ENCODE results near the gene TMBIM4.
A peak's percentile ranks its signal among the peaks of the same experiment; 100 is the strongest.

The TMBIM4 gene

DNA sequence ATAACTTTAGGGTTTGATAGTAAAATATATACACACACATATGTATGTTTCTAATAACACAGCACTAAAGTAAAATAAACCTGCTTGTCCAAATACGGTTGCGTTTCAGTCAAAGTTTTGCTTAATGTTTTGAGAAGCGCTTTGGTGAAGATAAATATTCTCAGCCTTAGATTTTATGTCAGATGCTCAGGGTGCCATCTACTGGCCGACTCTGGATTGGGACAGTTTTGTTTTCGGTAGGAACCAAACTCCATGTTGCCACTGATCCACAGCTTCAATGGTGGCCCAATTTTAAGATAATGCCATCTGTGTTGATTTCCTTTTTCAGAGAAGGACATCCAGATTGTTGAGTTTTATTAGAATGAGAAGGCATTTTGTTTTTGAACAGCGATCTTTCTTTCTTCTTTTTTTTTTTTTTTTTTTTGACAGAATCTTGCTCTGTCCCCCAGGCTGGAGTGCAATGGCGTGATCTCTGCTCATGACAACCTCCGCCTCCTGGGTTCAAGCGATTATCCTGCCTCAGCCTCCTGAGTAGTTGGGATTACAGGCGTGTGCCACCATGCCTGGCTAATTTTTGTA lies 82.3 kb downstream of the TMBIM4 start:
- Histone ChIP-seq H3K4me3 (ENCODE audit: insufficient read length, low read depth) (no peak overlapping the region), H3K9ac (ENCODE audit: insufficient read length, low read depth) (no peak overlapping the region), H3K36me3 (ENCODE audit: insufficient read depth, insufficient read length, low read length) (no peaks in the 10 kb centered on the region), H3K27me3 (ENCODE audit: insufficient read depth, insufficient read length) (no peaks in the 10 kb centered on the region), H3K4me1 (ENCODE audit: insufficient read depth, insufficient read length) (no peaks in the 10 kb centered on the region), H3K9me3 (ENCODE audit: insufficient read depth, low read length) (no peaks in the 10 kb centered on the region; the same call in 1 of the 2 replicates)
- peak; percentile 49 for DNase-seq (ENCODE audit: low read depth, low spot score)
- TF ChIP-seq SUZ12 (IDR thresholded peaks at IDR 0.05; ENCODE audit: extremely low read depth, insufficient read depth, insufficient read length) (no peak), YY1 (IDR thresholded peaks at IDR 0.05; ENCODE audit: insufficient read depth, insufficient read length) (no peak), ZNF274 (IDR thresholded peaks at IDR 0.05; ENCODE audit: low read depth, low read length) (no peak)

DNA sequence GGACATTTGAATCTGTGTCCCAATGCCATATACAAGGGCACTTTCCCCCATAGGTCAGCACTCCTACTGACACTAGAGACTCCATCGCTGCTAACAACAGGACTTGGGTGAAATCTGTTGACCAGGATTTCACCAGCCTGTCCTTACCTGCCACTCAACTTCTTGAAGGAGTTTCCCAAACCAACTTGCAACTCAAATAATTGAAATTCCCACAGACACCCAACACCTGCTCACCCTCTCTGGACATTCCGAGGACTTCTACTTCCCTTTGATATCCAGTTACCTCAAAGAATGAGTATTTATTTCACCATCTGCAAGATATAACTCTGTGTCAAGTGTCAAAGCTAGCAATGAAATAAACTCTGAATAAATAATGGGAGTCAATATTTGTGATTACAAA lies 83.8 kb downstream of the TMBIM4 start:
- Histone ChIP-seq H3K9me3 (ENCODE audit: insufficient read depth, low read length) (no peaks in the 10 kb centered on the region; the same call in 1 of the 2 replicates), H3K27me3 (ENCODE audit: insufficient read depth, insufficient read length) (no peaks in the 10 kb centered on the region), H3K36me3 (ENCODE audit: insufficient read depth, insufficient read length, low read length) (no peaks in the 10 kb centered on the region), H3K9ac (ENCODE audit: insufficient read length, low read depth) (no peak overlapping the region), H3K4me3 (ENCODE audit: insufficient read length, low read depth) (no peak overlapping the region), H3K4me1 (ENCODE audit: insufficient read depth, insufficient read length) (no peaks in the 10 kb centered on the region)
- DNase-seq (ENCODE audit: low read depth, low spot score): no peak
- TF ChIP-seq ZNF274 (IDR thresholded peaks at IDR 0.05; ENCODE audit: low read depth, low read length) (no peak), YY1 (IDR thresholded peaks at IDR 0.05; ENCODE audit: insufficient read depth, insufficient read length) (no peak), SUZ12 (IDR thresholded peaks at IDR 0.05; ENCODE audit: extremely low read depth, insufficient read depth, insufficient read length) (no peak)

Measured in NT2/D1 (cell line).